IMR-90 (cell line): ENCODE data around the gene MED23. TPM values are rescaled to one million over a fixed set of nuclear protein-coding genes. Genes with fewer than 3 reads are reported as not detected.
A peak's percentile ranks its signal among the peaks of the same experiment; 100 is the strongest.
"Not testable (repeated sequence)": the region's sequence is repeated elsewhere in the genome, so short reads cannot be mapped to it uniquely, and the experiment has no call there.

ENCODE experiments used
- ATAC-seq: fragments of 200-7000 bp; cut with Tn5 transposase; 2 replicates; pipeline ENCODE4 v1.9.1; 2020; ENCODE audit warnings: low read depth, mild to moderate bottlenecking, moderate library complexity
- BruUV-seq: library from RNA; stranded (reverse); fragments of 400-500 nt; replicated peaks from 2 replicates; lab custom pipeline; 2021; lab: Mats Ljungman, UMichigan
- CTCF ChIA-PET: fragments of 300-600 bp; formaldehyde crosslinking; extraction: SDS; loops from one replicate; lab custom pipeline; 2021; ENCODE audit warnings: antibody characterized with exemption; lab: Yijun Ruan, JAX
- POLR2A ChIA-PET: fragments of 300-600 bp; sonication (Branson Sonifier 250); formaldehyde crosslinking; loops from one replicate; lab custom pipeline; 2022; ENCODE audit warnings: antibody characterized with exemption; ENCODE audit not compliant: unreplicated experiment; lab: Charles Lee
- DNase-seq: peaks from one replicate; pipeline ENCODE4 v3.0.0; 2013
- H2AFZ ChIP-seq: replicated peaks from 2 replicates; pipeline ENCODE3; 2013; ENCODE audit warnings: low read length, mild to moderate bottlenecking; ENCODE audit not compliant: poor library complexity
- H2AK5ac ChIP-seq: 2 replicates; pipeline ENCODE4 v1.6.1; 2013; ENCODE audit warnings: low read depth, low read length, inconsistent platforms
- H2AK9ac ChIP-seq: replicated peaks from 2 replicates; pipeline ENCODE3; 2013; ENCODE audit warnings: mild to moderate bottlenecking, low read depth, low read length, moderate library complexity; ENCODE audit not compliant: poor library complexity
- H2BK120ac ChIP-seq: 2 replicates; pipeline ENCODE4 v1.6.1; 2013; ENCODE audit warnings: low read depth, low read length, inconsistent platforms
- H2BK15ac ChIP-seq: 3 replicates; pipeline ENCODE4 v1.6.1; 2013; ENCODE audit warnings: low read depth, low read length, inconsistent platforms
- H2BK20ac ChIP-seq: 2 replicates; pipeline ENCODE4 v1.6.1; 2013; ENCODE audit warnings: low read depth, mild to moderate bottlenecking, inconsistent platforms, low read length, moderate library complexity
- H2BK5ac ChIP-seq: 2 replicates; pipeline ENCODE4 v1.6.1; 2013; ENCODE audit warnings: mild to moderate bottlenecking, low read depth, low read length, inconsistent platforms; ENCODE audit not compliant: poor library complexity, severe bottlenecking
- H3K14ac ChIP-seq: replicated peaks from 2 replicates; pipeline ENCODE4 v1.6.1; 2013; ENCODE audit warnings: low read depth, low read length, inconsistent platforms
- H3K18ac ChIP-seq: 2 replicates; pipeline ENCODE4 v1.6.1; 2013; ENCODE audit warnings: low read depth, low read length, control low read depth
- H3K23ac ChIP-seq: 2 replicates; pipeline ENCODE4 v1.6.1; 2013; ENCODE audit warnings: low read depth, low read length, inconsistent platforms
- H3K27ac ChIP-seq: 2 replicates; pipeline ENCODE4 v1.5.1; 2013; ENCODE audit warnings: mild to moderate bottlenecking, control low read depth, low read length; ENCODE audit not compliant: insufficient read depth
- H3K27me3 ChIP-seq: 2 replicates; pipeline ENCODE4 v1.6.1; 2013; ENCODE audit warnings: low read length; ENCODE audit not compliant: control insufficient read depth, insufficient read depth
- H3K36me3 ChIP-seq: 2 replicates; pipeline ENCODE4 v1.6.1; 2013; ENCODE audit warnings: low read length, mixed read lengths; ENCODE audit not compliant: control insufficient read depth, insufficient read depth
- H3K4ac ChIP-seq: 2 replicates; pipeline ENCODE4 v1.6.1; 2013; ENCODE audit warnings: low read depth, low read length, inconsistent platforms
- H3K4me1 ChIP-seq: 2 replicates; pipeline ENCODE4 v1.6.1; 2013; ENCODE audit warnings: low read length, mixed read lengths; ENCODE audit not compliant: control insufficient read depth, insufficient read depth
- H3K4me2 ChIP-seq: 2 replicates; pipeline ENCODE4 v1.6.1; 2013; ENCODE audit warnings: low read depth, mild to moderate bottlenecking, control low read depth, low read length, moderate library complexity
- H3K4me3 ChIP-seq: 2 replicates; pipeline ENCODE4 v1.5.1; 2013; ENCODE audit warnings: low read depth, mild to moderate bottlenecking, control low read depth, low read length, moderate library complexity; ENCODE audit not compliant: insufficient read depth
- H3K56ac ChIP-seq: 2 replicates; pipeline ENCODE4 v1.6.1; 2013; ENCODE audit warnings: low read length, inconsistent platforms; ENCODE audit not compliant: insufficient read depth; ENCODE audit errors: extremely low read depth
- H3K79me1 ChIP-seq, 2 experiments: 2 replicates each; pipeline ENCODE4 v1.6.1; 2013; ENCODE audit warnings: low read length in 2 of 2, inconsistent platforms in 1 of 2, low read depth in 1 of 2
- H3K9ac ChIP-seq: 2 replicates; pipeline ENCODE4 v1.6.1; 2013; ENCODE audit warnings: low read depth, low read length, control low read depth
- H3K9me1 ChIP-seq: 2 replicates; pipeline ENCODE4 v1.6.1; 2013; ENCODE audit warnings: low read length, inconsistent platforms; ENCODE audit not compliant: insufficient read depth
- H3K9me3 ChIP-seq: 2 replicates; pipeline ENCODE4 v1.6.1; 2013; ENCODE audit warnings: low read length; ENCODE audit not compliant: control insufficient read depth, insufficient read depth
- H4K20me1 ChIP-seq: 2 replicates; pipeline ENCODE4 v1.6.1; 2013; ENCODE audit warnings: low read length, inconsistent platforms; ENCODE audit not compliant: insufficient read depth
- H4K5ac ChIP-seq: 2 replicates; pipeline ENCODE4 v1.6.1; 2013; ENCODE audit warnings: mild to moderate bottlenecking, low read depth, low read length, control low read depth
- H4K8ac ChIP-seq, 2 experiments: 2 replicates each; pipeline ENCODE4 v1.6.1; 2013; ENCODE audit warnings: low read depth in 2 of 2, low read length in 2 of 2, control low read depth in 1 of 2, inconsistent platforms in 1 of 2
- H4K91ac ChIP-seq: 2 replicates; pipeline ENCODE4 v1.6.1; 2013; ENCODE audit warnings: low read depth, low read length, inconsistent platforms; ENCODE audit not compliant: insufficient read depth
- BHLHE40 ChIP-seq: fragments of 150-350 bp; IDR thresholded peaks from 2 replicates; pipeline ENCODE4 v1.6.1; 2016; ENCODE audit warnings: mild to moderate bottlenecking, low read depth, low read length
- FOS ChIP-seq: fragments of 150-350 bp; IDR thresholded peaks from 2 replicates; pipeline ENCODE4 v1.6.1; 2016; ENCODE audit warnings: low read depth, low read length
- MAFK ChIP-seq: IDR thresholded peaks from 2 replicates; pipeline ENCODE4 v1.6.1; 2012; ENCODE audit warnings: low read depth, low read length, improper control_type of control experiment
- RAD21 ChIP-seq: IDR thresholded peaks from 2 replicates; pipeline ENCODE4 v1.6.1; 2012; ENCODE audit warnings: low read length, improper control_type of control experiment
- WGBS, 2 experiments: methylation state at CpG; one replicate each; pipeline versions ENCODE4 v1.1.5 to v1.1.7; 2013; ENCODE audit warnings: missing lambda C conversion rate in 2 of 2; ENCODE audit not compliant: insufficient read length in 1 of 2; ENCODE audit errors: extremely low coverage in 2 of 2; 5-methylcytosine and 5-hydroxymethylcytosine counted together
- dilution Hi-C: fragments of 300-500 bp; cut with HindIII; formaldehyde crosslinking; loops from one replicate; pipeline ENCODE4 v1.14.3; 2018; ENCODE audit warnings: low sequenced_read_pairs; ENCODE audit not compliant: unreplicated experiment
- in situ Hi-C: fragments of 300-500 bp; cut with MboI; formaldehyde crosslinking; loops from 3 replicates; pipeline ENCODE4 v1.14.3; 2019; ENCODE audit warnings: low sequenced_read_pairs, inconsistent platforms, mixed read lengths
- intact Hi-C: fragments of 100-400 bp; cut with micrococcal nuclease; formaldehyde crosslinking; loops from 2 replicates; pipeline ENCODE4 v1.10.0; 2022
- polyA plus RNA-seq, 3 experiments: library from polyadenylated mRNA; depleted of rRNA; stranded (reverse); fragments of >200 nt; gene quantifications; 2 replicates each; pipeline ENCODE4 v1.2.3, GENCODE V29; 2012; ENCODE audit warnings: low replicate concordance in 1 of 3
- total RNA-seq: library from RNA; depleted of rRNA; stranded (reverse); fragments of >200 nt; gene quantifications from 2 replicates; pipeline ENCODE4 v1.2.3, GENCODE V29; 2012
- TF ChIP-seq, protein P1 (sequence below): conservative IDR thresholded peaks from 2 replicates; pipeline ENCODE4 v1.5.1; 2012; ENCODE audit warnings: mild to moderate bottlenecking, low read depth, low read length, improper control_type of control experiment

The MED23 gene
- total and polyA plus RNA-seq, 2 of the 4 experiments (the other 2 are of a cell fraction) = 16.0 to 40.7 TPM

DNA sequence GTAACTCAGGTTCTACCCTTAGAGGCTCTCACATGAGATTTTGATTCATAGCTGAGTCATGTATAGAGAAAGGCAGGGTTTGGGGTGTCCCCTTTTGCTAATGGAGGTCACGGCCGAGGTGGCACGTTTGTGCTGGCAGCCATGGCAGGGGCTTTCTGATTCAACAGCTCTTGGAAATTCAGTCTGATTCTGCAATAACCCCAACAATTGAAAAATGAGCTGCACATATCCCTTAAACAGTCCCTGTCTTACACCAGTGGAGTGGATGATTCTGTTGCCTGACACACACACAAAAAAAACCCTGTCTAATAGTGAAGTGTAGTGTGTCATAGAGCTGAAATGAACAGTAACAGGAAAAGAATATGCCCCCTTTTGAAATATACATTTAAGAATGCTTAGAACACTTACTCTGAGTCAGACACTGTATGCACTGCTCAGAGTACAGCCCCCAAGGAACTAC, 95.4 kb downstream of the MED23 start:
- no peaks in the 10 kb centered on the region for H3K9me1 ChIP-seq
- no peak overlapping the region for H4K5ac ChIP-seq
- no peaks in the 10 kb centered on the region for H3K36me3 ChIP-seq
- no peak overlapping the region for H3K9ac ChIP-seq
- ATAC-seq (0 out of 2 replicates have a peak, but pooled peaks have one; percentile 24), DNase-seq (peak; percentile 4)
- no peak overlapping the region for H2BK5ac ChIP-seq
- H3K4me3 ChIP-seq = no peak overlapping the region
- H3K4me1 ChIP-seq = 0 out of 2 replicates have a peak, but pooled peaks cover 1% of the 10 kb centered on the region
- H3K27me3 ChIP-seq = peaks cover 3% of the 10 kb centered on the region
- no peaks in the 10 kb centered on the region for H3K9me3 ChIP-seq
- no peak overlapping the region for H3K4ac ChIP-seq
- no peak overlapping the region for H2BK20ac ChIP-seq
- no peaks in the 10 kb centered on the region for H4K20me1 ChIP-seq
- dilution Hi-C loops (no loop called here), intact Hi-C loops (no loop called here), in situ Hi-C loops (loop anchor here (10.0 kb wide), 1 partner anchor 648 kb away; no protein-coding TSS in a partner anchor)
- no peak overlapping the region for H3K56ac ChIP-seq
- no peak overlapping the region for H3K23ac ChIP-seq
- no peak overlapping the region for H2BK120ac ChIP-seq
- TF ChIP-seq, protein P1, sequence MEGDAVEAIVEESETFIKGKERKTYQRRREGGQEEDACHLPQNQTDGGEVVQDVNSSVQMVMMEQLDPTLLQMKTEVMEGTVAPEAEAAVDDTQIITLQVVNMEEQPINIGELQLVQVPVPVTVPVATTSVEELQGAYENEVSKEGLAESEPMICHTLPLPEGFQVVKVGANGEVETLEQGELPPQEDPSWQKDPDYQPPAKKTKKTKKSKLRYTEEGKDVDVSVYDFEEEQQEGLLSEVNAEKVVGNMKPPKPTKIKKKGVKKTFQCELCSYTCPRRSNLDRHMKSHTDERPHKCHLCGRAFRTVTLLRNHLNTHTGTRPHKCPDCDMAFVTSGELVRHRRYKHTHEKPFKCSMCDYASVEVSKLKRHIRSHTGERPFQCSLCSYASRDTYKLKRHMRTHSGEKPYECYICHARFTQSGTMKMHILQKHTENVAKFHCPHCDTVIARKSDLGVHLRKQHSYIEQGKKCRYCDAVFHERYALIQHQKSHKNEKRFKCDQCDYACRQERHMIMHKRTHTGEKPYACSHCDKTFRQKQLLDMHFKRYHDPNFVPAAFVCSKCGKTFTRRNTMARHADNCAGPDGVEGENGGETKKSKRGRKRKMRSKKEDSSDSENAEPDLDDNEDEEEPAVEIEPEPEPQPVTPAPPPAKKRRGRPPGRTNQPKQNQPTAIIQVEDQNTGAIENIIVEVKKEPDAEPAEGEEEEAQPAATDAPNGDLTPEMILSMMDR = no peak
- TF ChIP-seq FOS (no peak), RAD21 (no peak), BHLHE40 (no peak), MAFK (no peak)
- ChIA-PET CTCF (interaction anchor here (1.5 to 2.6 kb wide), 2 partner anchors 13 to 350 kb away, joined by 7 to 9 read pairs; no protein-coding TSS in a partner anchor), POLR2A (no interaction called here)
- H2AK5ac ChIP-seq = no peak overlapping the region
- no peak overlapping the region for H3K18ac ChIP-seq
- 50% methylated on average over 2 of the region's 3 CpGs; no CpG with 5 or more reads in 1 of the 2 experiments for whole genome bisulfite sequencing, 2 experiments
- H2AFZ ChIP-seq = no peak overlapping the region
- no peak overlapping the region for H3K4me2 ChIP-seq
- no peak overlapping the region for H2BK15ac ChIP-seq
- no TSS peak for BruUV-seq
- no peak overlapping the region for H3K27ac ChIP-seq
- H3K14ac ChIP-seq = no peak overlapping the region
- H3K79me1 ChIP-seq = no peaks in the 10 kb centered on the region
- H4K8ac ChIP-seq = no peak overlapping the region
- H4K91ac ChIP-seq = no peak overlapping the region
- H2AK9ac ChIP-seq = no peak overlapping the region

- H2BK120ac ChIP-seq, H4K8ac ChIP-seq, BruUV-seq, H3K9me3 ChIP-seq, H3K4me3 ChIP-seq, H2AK9ac ChIP-seq, DNase-seq, intact Hi-C loops, H3K56ac ChIP-seq, H2AK5ac ChIP-seq, H3K36me3 ChIP-seq, H3K4me1 ChIP-seq, H3K23ac ChIP-seq, H3K4me2 ChIP-seq, H4K20me1 ChIP-seq, H2BK15ac ChIP-seq, dilution Hi-C loops, ATAC-seq, H3K14ac ChIP-seq, H2AFZ ChIP-seq, POLR2A ChIA-PET, H3K9me1 ChIP-seq, H4K5ac ChIP-seq, H3K27ac ChIP-seq, H3K79me1 ChIP-seq, H3K9ac ChIP-seq, H4K91ac ChIP-seq, H3K4ac ChIP-seq, CTCF ChIA-PET, H2BK5ac ChIP-seq, H3K18ac ChIP-seq, H2BK20ac ChIP-seq, H3K27me3 ChIP-seq: not testable (repeated sequence)
- 61% methylated on average over 3 of the region's 12 CpGs; no CpG with 5 or more reads in 1 of the 2 experiments for WGBS, 2 experiments
- in situ Hi-C loops = loop anchor here (10.0 kb wide), 1 partner anchor 647 kb away; no protein-coding TSS in a partner anchor
Observed at GRCh38 chr6:131531681-131532080, 96.4 kb downstream of the MED23 start.
